RWPE1 (cell line): ENCODE results near the gene CCBE1.
"Not testable (repeated sequence)": the region's sequence is repeated elsewhere in the genome, so short reads cannot be mapped to it uniquely, and the experiment has no call there.

ENCODE experiments used
- CTCF ChIA-PET: fragments of 350-600 bp; sonication (Branson Sonifier 250); formaldehyde crosslinking; extraction: SDS; loops from one replicate; lab custom pipeline; 2021; lab: Yijun Ruan, JAX
- POLR2A ChIA-PET: fragments of 400-600 bp; formaldehyde crosslinking; extraction: SDS; loops from one replicate; lab custom pipeline; 2020; ENCODE audit warnings: antibody characterized with exemption; ENCODE audit not compliant: low non-redundant PET; lab: Yijun Ruan, JAX
- DNase-seq: peaks from one replicate; pipeline ENCODE4 v3.0.0; 2012; ENCODE audit warnings: low spot score
- H3K27ac ChIP-seq: fragments of 450-650 bp; 2 replicates; pipeline ENCODE4 v1.5.1; 2017
- CTCF ChIP-seq: fragments of 450-650 bp; conservative IDR thresholded peaks from 2 replicates; pipeline ENCODE4 v1.5.1; 2017; ENCODE audit warnings: low read depth, mild to moderate bottlenecking

CCBE1 gene

GRCh38 chr18:59671551-59671950 is 25.7 kb downstream of the CCBE1 start:
- CTCF ChIA-PET: interaction anchor here (0.6 kb wide), 1 partner anchor 353 kb away, joined by 7 read pairs; no protein-coding TSS in a partner anchor

GRCh38 chr18:59669872-59670657 is 27.2 kb downstream of the CCBE1 start:
- TF ChIP-seq CTCF: no peak
- H3K27ac ChIP-seq: no peak overlapping the region
- POLR2A ChIA-PET: no interaction called here
- no peak for DNase-seq
- CTCF ChIA-PET: no interaction called here

More at GRCh38 chr18:59671551-59671950, 25.7 kb downstream of the CCBE1 start:
- no peak for TF ChIP-seq CTCF
- POLR2A ChIA-PET: no interaction called here
- DNase-seq: no peak
- H3K27ac ChIP-seq: no peak overlapping the region

- ChIA-PET CTCF (interaction anchor here (0.6 to 0.7 kb wide), 2 partner anchors 595 to 824 kb away, joined by 3 read pairs; no protein-coding TSS in a partner anchor), POLR2A (no interaction called here)
- no peak for DNase-seq
- no peak overlapping the region for H3K27ac ChIP-seq
- no peak for TF ChIP-seq CTCF
Measured at GRCh38 chr18:59667488-59667887, 29.7 kb downstream of the CCBE1 start.

DNA sequence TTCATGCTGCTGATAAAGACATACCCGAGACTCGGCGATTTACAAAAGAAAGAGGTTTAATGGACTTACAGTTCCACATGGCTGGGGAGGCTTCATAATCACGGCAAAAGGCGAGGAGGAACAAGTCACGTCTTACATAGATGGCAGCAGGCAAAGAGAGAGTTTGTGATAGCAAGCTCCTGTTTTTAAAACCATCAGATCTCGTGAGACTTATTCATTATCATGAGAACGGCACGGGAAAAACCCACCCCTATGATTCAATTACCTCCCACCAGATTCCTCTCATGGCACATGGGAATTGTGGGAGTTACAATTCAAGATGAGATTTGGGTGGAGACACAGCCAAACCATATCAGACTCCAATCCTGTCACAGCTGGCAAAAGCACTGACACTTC is 31.2 kb downstream of the CCBE1 start:
- DNase-seq, H3K27ac ChIP-seq, CTCF ChIA-PET, POLR2A ChIA-PET: not testable (repeated sequence)

GRCh38 chr18:59665057-59666006 is 31.9 kb downstream of the CCBE1 start:
- no peak for TF ChIP-seq CTCF
- no peak for DNase-seq
- ChIA-PET POLR2A (no interaction called here), CTCF (interaction anchor here (0.9 kb wide), 1 partner anchor 31 kb away, joined by 3 read pairs; the partner anchor contains the start of gene CCBE1)
- no peak overlapping the region for H3K27ac ChIP-seq

- TF ChIP-seq CTCF: no peak
- no peak overlapping the region for H3K27ac ChIP-seq
- DNase-seq: no peak
- ChIA-PET CTCF (interaction anchor here (0.9 kb wide), 1 partner anchor 32 kb away, joined by 3 read pairs; the partner anchor contains the start of gene CCBE1), POLR2A (no interaction called here)
Measured at GRCh38 chr18:59664329-59664728, 32.9 kb downstream of the CCBE1 start.
